ENCODE results near the gene FBXO33. TPM values are rescaled to one million over a fixed set of nuclear protein-coding genes. Genes with fewer than 3 reads are reported as not detected.
A peak's percentile ranks its signal among the peaks of the same experiment; 100 is the strongest.

Gene FBXO33
- total RNA-seq, 3 donors from 2014 or later: 8.6 to 9.9 (median 9.6) TPM

DNA sequence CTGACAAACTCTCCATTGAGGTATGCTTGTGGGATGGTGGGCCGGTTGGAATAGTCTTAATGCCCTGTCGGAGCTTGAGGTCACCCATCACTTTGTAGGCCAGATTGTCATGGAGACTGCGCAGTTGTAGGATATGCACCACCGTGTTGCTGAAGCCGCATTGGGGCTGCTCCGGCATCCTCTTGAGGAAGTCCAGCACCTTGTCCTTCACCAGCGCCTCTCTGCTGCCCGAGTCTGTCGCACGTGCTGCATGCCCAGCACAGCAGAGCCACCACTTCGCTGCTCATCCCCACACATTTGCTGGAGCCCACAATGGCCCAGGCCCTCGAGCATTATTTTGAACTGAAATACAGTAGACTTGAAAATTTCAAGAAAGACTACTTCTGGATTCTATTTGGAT, 61.8 kb downstream of the FBXO33 start:
- Histone ChIP-seq H3K36me3 (ENCODE audit: low read depth) (no peaks in the 10 kb centered on the region), H3K4me3 (no peak overlapping the region), H3K9me3 (no peaks in the 10 kb centered on the region), H3K4me1 (ENCODE audit: low read depth) (no peaks in the 10 kb centered on the region)
- no peak for ATAC-seq
- TF ChIP-seq, protein P1, sequence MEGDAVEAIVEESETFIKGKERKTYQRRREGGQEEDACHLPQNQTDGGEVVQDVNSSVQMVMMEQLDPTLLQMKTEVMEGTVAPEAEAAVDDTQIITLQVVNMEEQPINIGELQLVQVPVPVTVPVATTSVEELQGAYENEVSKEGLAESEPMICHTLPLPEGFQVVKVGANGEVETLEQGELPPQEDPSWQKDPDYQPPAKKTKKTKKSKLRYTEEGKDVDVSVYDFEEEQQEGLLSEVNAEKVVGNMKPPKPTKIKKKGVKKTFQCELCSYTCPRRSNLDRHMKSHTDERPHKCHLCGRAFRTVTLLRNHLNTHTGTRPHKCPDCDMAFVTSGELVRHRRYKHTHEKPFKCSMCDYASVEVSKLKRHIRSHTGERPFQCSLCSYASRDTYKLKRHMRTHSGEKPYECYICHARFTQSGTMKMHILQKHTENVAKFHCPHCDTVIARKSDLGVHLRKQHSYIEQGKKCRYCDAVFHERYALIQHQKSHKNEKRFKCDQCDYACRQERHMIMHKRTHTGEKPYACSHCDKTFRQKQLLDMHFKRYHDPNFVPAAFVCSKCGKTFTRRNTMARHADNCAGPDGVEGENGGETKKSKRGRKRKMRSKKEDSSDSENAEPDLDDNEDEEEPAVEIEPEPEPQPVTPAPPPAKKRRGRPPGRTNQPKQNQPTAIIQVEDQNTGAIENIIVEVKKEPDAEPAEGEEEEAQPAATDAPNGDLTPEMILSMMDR (IDR thresholded peaks at IDR 0.05): no peak
- DNase-seq: no peak
- intact Hi-C loops (cut with DNase I, micrococcal nuclease): no loop called here

DNA sequence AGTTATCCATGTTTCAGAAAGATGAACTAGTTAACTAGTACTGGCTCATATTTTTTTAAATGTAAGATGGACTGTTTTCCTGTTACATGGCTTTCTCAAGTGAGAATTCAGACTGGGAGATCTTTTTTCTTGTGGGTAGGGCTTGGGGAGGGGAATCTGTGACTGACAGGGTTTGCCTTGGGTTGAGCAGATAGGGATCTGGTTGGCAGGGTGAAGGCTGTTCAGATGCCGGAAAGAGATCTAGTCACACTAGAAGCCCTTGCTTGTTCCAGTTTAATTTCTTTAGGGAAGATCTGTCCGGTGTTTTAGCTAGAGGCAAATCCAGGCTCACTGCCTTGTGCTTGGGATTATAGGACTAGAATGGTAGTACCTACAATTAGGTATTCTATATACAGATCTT, 63.2 kb downstream of the FBXO33 start:
- Histone ChIP-seq H3K9me3 (peaks cover 13% of the 10 kb centered on the region), H3K4me1 (ENCODE audit: low read depth) (no peaks in the 10 kb centered on the region), H3K4me3 (no peak overlapping the region), H3K36me3 (ENCODE audit: low read depth) (no peaks in the 10 kb centered on the region)
- no peak for DNase-seq
- intact Hi-C loops (cut with DNase I, micrococcal nuclease): no loop called here
- TF ChIP-seq, protein P1 (IDR thresholded peaks at IDR 0.05): no peak
- ATAC-seq: no peak

GRCh38 chr14:39368261-39368959, 63.8 kb downstream of the FBXO33 start:
- DNase-seq: peak in 1 of 3 donors; percentile 59
- Histone ChIP-seq H3K9me3 (peaks cover 13% of the 10 kb centered on the region), H3K4me1 (ENCODE audit: low read depth) (no peaks in the 10 kb centered on the region), H3K4me3 (no peak overlapping the region), H3K36me3 (ENCODE audit: low read depth) (no peaks in the 10 kb centered on the region)
- TF ChIP-seq, protein P1 (IDR thresholded peaks at IDR 0.05): no peak
- ATAC-seq: peak; percentile 55
- intact Hi-C loops (cut with DNase I, micrococcal nuclease): no loop called here

DNA sequence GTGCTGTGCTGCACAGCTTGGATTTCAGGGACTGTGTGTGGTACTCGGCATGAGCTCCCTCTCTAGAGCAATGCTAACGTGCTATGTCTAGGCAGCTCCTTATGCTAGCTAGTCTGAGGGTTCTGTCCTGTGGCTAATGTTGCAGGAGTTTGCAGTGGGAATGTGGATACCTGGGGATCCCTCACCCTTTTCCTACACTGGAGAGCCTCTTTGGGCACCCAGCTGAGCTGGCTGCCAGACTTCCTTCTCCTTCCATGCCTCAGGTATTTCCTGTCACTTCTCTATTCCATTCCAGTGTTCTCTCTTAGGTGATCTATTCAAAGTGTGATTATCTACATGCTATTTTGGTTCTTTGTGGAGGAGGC, 64.9 kb downstream of the FBXO33 start:
- H3K4me3 ChIP-seq: no peak overlapping the region
- no peak for ATAC-seq
- TF ChIP-seq, protein P1 (IDR thresholded peaks at IDR 0.05): no peak
- no peak for DNase-seq
- H3K9me3 ChIP-seq: peaks cover 13% of the 10 kb centered on the region
- intact Hi-C loops (cut with DNase I, micrococcal nuclease): no loop called here
- H3K36me3 ChIP-seq (ENCODE audit: low read depth): no peaks in the 10 kb centered on the region
- H3K4me1 ChIP-seq (ENCODE audit: low read depth): no peaks in the 10 kb centered on the region

DNA sequence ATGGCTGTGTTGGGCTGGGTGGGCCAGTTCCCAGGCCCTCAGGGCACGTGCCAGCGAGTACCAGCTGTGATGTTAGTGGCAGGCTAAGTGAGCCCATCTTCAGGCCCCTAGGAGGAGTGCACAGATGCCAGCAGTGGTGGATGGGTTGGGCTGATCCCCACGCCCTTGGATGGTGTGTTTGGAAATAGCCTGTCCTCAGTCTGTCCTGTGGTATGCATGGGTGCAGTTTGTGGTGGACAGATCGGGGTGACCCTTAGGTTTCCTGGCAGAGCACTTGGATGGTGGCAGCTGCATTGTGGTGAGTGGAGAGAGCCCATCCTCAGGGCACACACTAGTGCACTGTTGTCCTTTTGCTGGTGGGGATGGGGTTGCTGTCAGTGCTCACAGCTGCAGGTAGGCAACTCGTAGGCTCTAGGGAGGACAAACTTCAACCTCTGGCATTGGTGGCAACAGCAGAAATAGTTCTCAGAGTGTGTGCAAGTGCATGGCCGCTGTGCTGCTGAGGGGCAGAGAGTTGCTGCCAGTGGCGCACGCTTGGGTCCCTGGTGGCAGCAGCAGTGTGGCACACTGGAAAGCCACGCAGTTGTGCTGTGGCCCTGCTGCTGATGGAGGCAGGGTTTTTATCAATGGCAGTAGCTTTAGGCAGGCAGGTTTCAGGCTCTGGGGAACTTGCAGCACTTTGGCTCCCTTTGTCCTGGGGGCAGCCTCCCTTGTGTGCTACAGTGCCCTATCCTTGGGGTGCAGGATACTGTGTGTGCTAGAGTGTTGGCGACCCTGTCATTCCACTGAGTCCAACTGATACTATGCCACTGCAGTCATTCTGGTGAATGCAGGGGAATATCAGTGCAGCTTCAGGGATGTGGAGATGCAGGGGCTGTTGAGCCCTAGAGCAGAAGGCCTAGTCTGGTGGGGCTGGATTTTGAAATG, 65.5 kb downstream of the FBXO33 start:
- Histone ChIP-seq H3K4me3 (no peak overlapping the region), H3K36me3 (ENCODE audit: low read depth) (no peaks in the 10 kb centered on the region), H3K9me3 (peaks cover 13% of the 10 kb centered on the region), H3K4me1 (ENCODE audit: low read depth) (no peaks in the 10 kb centered on the region)
- TF ChIP-seq, protein P1 (IDR thresholded peaks at IDR 0.05): no peak
- intact Hi-C loops (cut with DNase I, micrococcal nuclease): no loop called here
- ATAC-seq: peak; percentile 13
- DNase-seq: no peak
